Erythroblast (primary cell): ENCODE results near the gene UBE2B.

Experiments
- GATA1 ChIP-seq: IDR thresholded peaks from 2 replicates; pipeline ENCODE4 v1.6.1; 2011; ENCODE audit warnings: low read depth, mild to moderate bottlenecking, control low read depth, low read length, moderate library complexity
- POLR2A ChIP-seq: IDR thresholded peaks from 2 replicates; pipeline ENCODE4 v1.6.1; 2011; ENCODE audit warnings: mild to moderate bottlenecking, low read length

DNA sequence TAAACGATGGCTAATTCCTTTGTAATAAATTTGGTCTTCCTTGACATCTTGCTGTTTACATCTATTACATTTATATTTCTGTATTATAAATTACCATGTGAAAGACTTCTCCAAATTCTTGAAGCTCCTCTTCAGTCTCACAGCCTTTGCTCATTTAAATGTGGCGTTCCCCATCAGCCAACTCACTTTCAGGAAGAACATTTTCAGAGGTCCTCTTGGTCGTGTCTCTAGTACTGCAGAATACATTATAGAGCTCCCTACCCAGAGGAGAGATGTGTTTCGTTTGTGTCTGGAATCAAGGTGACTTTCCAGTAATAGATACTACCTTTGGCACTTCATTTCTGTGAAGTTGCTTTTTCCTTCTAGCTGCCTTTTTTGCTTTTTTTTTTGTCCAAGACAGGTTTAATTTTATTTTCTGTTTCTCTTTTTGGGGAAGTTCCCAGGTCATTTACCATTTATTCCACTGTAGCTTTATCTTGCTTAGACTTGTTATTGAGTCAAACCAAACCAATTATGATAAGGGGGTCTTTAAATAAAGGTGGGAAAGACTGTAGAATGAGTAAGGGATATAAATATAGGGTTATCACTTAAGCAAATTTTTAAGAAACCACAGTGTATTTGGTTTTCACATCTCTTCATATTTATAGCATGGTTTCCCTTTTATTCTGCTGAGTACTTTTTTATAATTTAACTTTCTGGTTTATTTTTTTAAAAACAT, 12.8 kb downstream of the UBE2B start:
- TF ChIP-seq POLR2A: no peak
- no peak for TF ChIP-seq GATA1
